Stimulated activated CD4-positive, alpha-beta T cell treated with anti-CD3 and anti-CD28 coated beads, Interleukin-4, amount 100 ng/mL, for 4 hours (primary cell): ENCODE data around the gene FAM107A.

ENCODE experiments used
- DNase-seq, 2 experiments: peaks; one replicate each; pipeline ENCODE4 v3.0.0-alpha.2; 2020

The FAM107A gene, protein sequence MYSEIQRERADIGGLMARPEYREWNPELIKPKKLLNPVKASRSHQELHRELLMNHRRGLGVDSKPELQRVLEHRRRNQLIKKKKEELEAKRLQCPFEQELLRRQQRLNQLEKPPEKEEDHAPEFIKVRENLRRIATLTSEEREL

DNA sequence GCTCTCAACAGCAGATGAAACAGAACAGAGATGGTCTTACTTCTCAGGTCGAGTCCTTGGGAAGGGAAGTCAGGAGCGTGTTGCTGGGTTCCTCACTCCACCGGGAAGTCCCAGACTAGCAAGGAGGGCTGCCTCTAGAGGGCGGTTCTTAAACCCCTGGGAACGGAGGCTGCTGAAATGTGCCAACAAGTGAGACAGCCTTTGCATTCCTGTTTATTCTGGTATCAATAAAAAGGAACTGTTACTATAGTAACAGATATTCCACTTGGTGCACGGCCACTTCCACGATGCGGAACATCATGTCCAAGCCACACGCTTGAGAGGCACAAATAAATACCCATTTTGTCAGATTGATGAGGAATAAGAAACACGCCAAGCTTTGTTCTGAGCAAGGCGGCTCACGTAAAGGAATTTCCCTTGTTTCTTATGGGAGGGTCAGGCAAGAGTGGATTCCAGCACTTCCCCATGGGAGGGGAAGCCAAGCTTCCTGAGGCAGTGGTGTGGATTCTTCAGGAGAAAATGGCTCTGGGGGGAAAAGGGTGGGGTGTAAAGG is at the start of gene FAM107A:
Gene FAM107A, minus strand, starts transcription at position 123 of the 553 bp plus-strand sequence. CDS start 7,531 bp downstream, outside the sequence.
- no peak for DNase-seq

DNA sequence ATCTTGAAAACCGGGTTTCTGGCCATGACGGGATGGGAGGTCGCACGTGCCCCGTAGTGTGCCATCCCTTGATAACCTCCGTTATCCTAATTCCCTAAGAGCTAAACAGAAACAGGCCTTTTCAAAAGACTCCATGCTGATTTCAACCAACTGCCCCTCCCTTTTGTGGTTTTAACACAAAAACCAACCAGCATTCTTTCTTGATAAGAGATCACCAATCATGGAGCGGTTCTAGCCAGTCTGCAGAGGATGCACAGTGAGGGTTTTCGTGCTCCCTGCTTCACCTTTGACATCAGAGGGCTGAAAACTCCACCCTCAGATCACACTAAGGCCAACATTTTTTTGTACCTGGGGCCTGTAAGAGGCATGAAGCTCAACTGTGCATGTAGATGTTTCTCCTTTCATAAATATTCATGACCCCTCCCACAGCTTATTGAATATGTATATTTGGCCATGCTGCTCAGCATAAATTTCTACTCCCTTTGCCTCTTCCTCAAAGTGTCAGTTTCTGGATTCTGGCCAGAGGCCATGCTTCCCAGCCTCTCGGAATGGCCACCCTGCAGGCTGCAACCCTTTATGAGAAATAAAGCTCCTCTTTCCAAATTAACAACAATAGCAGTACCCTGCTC is 48.1 kb upstream of the FAM107A start:
- no peak for DNase-seq

DNA sequence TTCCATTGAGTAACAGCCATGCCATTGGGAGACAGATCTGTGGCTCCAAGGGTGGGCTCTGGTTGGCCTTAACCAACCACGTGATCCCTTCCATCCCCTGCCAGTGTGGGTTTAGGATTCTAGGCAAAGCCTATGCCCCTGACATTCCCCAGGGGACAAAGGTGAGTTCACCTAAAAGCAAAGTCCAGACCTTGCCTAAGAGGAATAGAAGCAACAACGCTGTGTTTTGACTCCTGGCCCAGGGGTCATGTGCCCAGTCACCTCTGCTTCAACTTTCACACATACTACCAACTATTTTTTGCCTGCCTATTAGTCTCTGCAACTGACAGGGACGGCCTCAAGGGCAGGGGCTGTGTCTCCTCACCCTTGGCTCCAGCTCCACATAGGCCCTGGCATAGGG is 47.4 kb upstream of the FAM107A start:
- DNase-seq, result no peak

DNA sequence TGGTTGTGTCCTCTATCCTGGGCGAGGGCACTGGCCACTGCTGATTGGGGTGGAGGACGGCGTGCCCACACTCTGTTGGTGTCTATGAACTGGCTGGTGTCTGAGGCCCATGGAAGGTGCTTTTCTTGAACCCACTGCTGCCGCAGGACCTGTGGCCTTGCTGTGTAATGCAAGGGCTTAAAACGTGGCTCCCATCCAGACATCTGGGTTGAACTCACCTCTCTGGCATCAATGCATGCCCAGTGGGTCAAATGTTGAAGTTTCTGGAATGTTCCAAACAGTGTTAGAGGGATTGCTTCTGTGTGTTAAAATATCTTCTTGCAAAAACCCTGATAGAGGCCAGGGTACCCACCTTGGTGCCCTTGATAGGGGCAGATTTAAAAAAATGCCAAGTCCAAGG is 46.8 kb upstream of the FAM107A start:
- DNase-seq, result no peak

DNA sequence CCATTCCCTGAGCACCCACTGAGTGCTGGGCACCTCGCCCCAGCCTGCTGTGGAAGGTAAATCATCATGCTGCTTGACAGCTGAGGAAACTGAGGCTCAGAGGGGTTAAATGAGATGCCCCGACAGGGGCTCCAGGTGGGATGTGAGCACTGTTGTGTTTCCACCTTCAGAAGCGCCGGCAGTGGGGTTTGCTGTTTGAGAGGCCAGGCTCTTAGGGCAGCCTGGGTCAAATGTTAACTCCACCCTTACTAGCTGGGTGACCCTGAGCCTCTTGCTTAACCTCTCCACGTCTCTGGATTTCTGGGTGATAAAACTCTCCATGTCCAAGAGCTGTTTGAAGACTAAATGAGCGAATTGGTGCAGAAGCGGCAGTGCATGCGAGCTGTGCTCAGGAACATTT is 46.3 kb upstream of the FAM107A start:
- DNase-seq, result no peak

DNA sequence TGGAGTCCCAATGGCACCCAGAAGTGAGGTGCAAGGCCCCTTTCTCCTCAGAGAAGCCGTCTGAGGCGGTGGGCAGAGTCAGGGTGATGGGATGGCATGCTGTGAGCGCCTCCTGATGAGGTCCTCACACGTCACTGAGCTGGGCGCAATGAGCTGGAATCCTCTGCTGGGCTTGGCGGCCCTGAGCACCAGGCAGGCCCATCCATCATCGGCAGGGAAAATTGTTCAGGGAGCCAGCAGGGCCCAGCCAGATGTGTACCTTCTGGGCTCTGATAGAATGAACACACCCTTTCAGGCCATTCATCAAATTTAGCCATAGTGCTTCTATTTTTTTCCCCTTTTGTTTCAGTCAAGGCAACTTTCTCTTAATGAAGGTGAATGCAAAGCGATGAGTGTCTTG is 45.7 kb upstream of the FAM107A start:
- no peak for DNase-seq

DNA sequence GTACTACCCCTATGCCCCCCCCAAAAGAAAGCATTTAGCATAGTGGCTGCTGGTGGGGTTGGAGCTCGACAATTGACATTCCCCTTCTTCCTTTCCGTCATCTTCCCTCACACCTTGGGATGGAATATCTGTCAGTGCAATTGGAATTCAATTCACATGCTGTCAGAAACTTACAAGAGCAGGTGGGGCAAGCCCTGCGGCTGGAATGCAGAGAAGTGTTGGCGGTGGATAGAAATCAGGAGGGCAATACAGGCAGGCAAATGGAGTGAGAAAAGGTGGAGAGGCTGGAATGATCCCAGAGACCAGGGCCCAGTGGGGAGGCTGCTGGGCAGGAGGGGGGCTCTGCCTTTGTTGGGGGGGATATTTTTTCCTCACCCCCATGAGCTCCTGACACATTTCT is 45.2 kb upstream of the FAM107A start:
- DNase-seq, result no peak

DNA sequence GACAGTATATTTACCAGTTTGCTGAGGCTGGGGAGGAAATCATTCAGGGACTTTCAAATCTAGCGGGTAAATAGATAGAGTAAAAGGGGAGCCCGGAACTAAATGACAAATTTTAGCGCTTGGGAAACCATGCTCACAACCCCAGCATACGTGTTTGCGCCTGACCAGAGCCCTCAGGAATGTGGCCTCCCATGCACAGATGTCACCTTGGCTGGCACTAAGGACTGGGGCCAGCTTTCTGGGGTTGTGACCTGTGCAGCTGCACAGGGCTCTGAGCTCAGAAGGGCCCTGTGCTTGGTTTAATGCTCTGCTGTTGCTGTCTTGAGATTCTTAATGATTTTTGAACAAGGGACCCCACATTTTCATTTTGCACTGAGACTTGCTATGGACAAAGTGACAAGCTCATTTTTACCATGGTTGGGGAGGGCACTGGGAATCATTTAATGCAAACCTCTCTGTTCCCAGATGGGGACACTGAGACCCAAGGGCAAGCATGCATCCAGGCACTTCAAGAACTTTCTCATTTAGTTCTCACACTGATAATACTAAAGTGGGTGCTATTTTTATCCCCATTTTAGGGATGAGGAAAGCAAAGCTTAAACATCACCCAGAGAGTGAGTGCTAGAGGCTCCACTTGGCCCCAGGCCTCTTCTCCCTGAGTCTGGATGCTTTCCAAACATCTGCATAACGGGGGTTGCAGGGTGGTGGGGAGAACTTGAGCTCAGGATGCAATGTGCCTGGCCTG is 44.1 kb upstream of the FAM107A start:
- DNase-seq, result no peak

DNA sequence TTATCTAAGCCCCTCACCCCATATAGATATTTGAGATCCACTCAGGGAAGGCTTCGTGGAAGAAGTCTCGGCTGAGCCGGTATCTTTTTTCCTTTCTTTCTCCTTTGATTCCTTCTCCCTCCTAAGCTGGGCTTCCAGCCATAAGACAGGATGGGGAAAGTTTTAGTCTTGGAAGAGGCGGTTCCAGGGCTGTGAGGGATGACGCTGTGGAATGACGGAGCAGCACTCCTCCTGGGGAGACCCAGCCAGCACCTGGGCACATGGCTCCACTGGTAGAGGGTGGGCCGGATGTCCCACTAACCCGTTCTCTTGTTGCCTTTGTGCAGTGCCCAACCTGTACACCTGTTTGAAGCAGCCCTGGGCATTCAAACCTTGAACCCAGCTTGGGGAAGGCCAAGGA is 43.2 kb upstream of the FAM107A start:
- no peak for DNase-seq

DNA sequence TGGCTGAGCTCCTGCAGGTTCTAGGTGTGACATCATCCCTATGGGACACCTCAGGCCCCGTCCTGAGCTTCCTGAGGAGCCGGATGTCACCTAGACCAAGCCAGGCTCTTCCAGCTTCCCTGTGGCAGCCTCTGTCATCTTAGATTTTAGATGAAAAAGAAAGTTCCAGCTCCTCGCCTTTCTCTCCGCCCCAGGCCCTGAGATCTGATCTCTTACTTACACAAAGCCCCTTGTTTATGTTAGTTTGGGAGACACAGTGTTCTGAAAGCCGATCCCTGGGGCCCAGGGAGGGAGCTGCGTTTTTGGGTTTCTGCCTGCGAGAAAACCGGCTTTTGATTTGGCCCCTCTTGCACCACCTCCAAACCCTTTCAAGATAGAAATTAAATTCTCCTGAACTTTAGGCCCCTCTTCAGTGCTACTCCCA is 40.2 kb upstream of the FAM107A start:
- no peak for DNase-seq

DNA sequence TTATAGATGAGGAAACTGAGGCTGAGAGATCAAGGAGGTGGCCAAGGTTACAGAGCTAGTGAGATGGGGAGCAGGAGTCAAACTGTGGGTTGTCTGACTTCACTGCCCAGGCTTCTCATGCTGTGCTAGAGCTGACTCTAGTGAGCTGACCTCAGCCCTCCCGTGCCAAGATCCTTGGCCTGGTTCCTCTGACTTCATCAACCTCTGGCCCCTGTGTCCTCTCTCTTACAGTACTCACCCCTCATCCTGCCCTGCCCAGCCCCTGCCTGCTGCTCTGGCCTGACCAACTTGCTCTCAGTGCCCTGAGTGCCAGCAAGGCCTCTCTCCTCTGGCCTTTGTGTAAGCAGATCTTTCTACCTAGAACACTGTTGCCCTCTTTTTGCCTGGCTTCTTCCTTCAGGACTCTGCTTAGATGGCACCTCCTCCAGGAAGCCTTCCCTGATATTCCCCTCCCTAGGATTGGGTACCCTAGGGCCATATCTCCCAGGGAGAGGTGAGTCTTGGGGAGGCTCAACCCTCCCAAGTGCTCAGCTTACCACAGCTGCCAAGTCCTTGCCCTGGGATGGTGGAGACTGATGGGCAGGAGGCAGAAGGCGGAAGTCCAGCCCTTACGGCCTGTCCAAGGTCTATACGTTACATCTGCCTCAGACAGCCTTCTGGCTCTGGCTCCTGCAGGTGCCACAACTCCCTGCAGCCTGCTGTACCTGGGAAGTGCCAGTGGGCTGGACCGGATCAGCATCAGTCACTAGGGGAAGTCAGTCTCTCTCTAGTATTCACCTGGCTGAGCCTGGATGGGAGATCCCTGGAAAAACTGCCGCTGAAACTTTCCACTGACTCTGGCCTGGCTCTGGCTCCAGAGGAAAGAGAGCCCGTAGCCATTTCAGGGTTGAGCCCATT is 36.3 kb upstream of the FAM107A start:
- no peak for DNase-seq

DNA sequence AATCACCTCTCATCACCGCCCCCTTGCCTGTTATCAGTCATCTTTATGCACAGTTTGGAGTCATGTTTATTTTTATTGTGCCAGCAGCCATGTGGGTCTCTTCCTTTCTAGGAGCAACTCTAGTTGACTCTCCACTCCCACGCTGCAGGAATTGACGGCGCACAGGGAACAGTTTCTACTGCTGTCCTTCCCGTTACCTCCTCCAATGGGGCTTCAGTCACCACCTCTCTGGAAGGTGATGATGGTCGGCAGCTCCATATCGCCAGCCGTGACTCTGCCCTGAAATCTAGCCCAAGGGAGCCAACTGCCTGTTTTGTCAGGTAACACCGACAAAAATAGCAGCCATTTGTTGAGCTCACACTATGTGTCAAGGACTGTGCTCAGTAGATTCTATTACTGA is 35.6 kb upstream of the FAM107A start:
- no peak for DNase-seq

DNA sequence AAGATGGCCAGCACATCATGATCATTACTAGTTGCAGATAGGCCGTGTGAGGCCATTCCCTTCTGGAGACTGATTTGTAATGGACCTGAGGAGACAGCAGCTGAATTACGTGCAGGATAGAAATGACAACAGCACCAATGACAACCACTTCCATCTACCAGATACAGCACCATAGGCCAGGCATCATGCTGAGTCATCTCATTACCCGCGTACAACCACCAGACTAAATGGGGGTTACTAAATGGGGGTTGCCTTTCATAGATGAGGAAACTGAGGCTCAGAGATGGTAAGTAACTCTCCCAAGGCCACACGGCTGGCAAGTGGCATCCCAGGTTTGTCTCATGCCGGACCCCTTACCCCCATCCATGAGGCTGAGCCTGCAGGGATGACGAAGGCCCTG is 32.8 kb upstream of the FAM107A start:
- DNase-seq, result no peak

DNA sequence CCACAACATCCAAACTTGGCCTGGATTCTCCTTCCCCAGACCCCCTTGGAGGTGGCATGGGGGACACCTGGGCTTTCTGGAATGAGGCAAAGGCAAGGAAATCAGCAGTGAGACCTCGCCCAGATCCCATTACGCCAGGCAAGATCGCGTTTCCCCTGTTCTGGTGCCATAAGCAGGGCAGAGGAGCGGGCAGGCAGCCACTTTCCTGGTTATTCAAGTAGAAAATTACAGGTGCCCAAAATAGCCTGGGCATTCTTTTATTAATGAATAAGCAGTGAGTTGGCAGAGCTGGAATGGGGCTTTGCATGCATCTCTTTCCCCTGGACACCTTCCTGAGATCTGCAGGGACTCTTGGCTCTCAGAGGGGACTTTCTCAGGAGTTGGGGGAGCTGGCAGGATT is 31.5 kb upstream of the FAM107A start:
- DNase-seq, result no peak

DNA sequence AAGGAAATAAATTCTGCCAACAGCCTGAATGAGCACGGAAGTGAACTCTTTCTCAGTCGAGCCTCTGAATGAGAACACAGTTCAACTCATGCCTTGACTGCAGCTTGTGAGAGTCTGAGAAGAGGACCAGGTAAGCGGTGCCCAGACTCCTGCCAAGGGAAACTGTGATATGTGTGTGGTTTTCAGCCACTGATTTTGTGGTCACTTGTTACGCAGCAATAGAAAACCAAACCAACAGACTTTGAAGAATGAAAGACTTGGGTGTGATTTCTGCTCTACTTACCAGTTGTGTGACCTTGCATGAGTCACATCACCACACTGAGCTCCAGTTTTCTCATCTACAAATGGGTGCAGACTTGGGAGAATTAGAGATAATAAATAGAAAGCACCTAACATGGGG is 30.6 kb upstream of the FAM107A start:
- DNase-seq, result no peak

DNA sequence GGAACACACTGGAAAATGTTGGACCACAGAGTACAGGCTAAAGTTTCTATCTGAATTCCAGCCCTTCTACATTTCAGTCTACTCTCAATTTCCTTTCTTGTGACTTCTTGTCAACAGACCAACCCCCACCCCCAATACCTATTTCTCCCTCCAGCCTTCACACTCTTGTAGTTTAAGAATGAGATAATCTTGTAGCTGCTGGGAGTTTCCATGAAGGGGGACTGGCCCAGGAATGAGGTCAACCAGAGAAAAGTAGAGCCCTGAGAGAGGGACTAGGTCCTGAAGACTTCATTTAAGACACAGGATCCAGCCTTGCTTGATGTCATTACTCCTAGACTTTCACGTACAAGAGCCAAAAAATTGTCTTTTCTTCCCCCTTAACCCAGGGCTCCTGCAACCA is 29.5 kb upstream of the FAM107A start:
- no peak for DNase-seq

DNA sequence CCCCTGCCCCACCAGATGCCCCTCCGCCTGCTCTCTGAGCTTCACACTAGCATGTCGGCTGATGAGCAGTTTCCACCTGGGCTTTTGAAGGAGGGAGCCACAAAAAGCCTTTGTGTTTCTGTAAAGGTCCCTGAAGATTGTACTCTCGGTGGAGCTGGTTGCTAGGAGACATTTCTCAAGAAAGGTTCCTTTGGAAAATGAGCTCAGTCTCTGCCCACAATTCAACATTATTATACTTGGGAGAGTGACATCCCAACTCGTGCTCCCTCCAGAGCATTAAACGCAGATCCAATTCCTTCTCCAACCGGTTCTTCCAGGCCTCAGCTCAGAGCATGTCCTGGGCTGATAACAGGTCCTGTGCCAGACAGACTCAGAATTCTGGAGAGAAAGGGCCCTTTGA is 26.8 kb upstream of the FAM107A start:
- DNase-seq, result no peak

DNA sequence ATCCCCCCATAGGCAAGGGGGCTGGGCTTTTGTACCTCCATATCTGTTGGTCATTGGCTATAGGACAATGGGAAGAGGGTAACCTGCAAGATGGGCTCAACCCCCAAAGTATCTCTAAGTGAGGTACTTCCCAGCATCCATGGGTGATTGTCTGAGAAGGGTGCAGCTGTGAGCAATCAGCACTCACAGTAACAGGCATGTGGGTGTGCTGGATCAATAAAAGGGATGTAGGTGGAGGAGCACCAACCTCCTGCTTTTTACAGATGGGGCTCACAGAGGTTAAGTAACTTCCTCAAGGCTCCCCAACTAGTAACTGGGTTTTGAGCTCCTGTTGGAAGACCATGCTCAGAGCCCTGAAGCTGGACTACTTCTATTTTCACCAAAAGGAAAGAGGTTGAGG is 26.4 kb upstream of the FAM107A start:
- no peak for DNase-seq

DNA sequence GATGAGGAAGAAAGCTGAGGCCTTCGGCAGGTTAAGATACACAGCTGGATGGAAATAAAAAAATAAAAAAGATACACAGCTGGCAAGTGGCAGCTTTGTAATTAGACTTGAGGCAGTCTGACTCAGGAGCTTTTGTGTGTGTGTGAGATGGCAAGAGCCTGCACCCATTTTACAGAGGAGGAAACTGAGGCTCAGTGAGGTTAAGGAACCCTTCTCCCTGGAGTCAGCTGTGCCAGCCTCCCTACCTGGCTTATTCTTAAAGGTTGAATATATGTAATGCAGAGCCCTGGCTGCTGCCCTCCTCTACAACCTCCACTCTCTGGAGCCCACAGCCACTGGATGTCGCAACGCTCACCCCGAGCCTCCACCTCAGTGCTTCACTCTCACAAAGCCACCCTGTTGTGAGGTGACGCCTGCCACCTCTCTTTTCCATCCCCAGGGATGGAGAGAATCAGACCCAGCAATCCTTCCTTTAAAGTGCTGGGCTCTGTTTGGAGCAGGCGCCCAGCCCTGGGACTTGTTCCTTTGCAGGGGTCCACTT is 20.6 kb upstream of the FAM107A start:
- no peak for DNase-seq

DNA sequence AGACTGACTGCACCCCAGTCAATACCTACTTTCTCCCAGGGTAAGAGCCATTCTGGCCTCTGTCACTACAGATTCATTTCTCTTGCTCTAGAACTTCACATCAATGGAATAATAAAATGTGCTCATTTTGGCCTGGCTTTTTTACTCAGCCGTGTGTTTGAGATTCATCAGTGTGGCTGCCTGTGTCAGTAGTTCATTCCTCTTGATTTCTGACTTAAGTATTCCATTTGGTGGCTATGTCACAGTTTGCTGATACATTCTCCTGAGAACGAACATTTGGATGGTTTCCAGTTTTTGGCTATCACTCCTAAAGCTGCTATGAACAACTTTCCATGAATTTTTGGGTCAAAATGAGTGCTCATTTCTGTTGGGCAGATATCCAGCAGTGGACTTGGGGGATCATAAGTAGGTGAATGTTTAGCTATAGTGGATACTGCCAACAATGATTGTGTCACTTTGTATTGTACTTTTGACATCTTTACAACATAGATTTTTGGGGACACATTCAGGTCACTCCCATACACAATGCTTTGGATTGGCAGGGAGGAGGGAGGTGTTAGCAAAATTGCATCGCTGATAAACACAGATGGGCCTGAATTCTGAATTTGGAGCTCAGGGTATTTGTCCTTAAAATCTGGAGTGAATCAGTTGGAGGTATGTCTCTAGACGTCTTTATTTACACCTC is 19.8 kb upstream of the FAM107A start:
- DNase-seq, result no peak

DNA sequence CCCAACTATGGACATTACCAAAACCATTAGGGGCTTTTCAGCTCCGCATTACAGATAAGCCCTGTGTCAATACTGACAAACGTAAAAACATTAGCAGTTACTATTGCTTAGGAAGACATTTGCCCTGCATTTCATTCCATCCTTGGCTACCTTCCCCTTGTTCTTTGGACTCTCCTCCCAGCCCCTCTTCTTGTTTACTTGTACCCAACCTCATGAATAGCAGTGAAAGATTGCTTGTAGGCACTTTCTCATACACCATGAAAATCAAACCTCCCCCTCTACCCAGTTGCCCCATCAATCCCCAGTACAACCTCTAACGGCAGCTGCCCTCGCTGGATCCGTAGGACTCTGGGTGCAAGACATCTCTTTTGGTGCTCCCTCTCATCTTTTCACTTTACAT is 16.9 kb upstream of the FAM107A start:
- no peak for DNase-seq
